Measurements from ENCODE around the gene SDF2L1.

GRCh38 chr22:21624120-21624879 lies 17.8 kb upstream of the SDF2L1 start:
- TF ChIP-seq POLR2AphosphoS5 (IDR thresholded peaks at IDR 0.05) (no peak), CTCF (IDR thresholded peaks at IDR 0.05) (no peak)
